ENCODE measurements around the gene ENDOG. TPM values are rescaled to one million over a fixed set of nuclear protein-coding genes. Genes with fewer than 3 reads are reported as not detected.
"Not testable (repeated sequence)": the region's sequence is repeated elsewhere in the genome, so short reads cannot be mapped to it uniquely, and the experiment has no call there.

Gene ENDOG
- total and polyA plus RNA-seq, 9 donors = 16.7 to 27.8 (median 21.8) TPM

- DNase-seq = no peak
- no peaks in the 10 kb centered on the region for H3K27me3 ChIP-seq (ENCODE audit: control insufficient read depth, insufficient read depth, low read length)
- 90% methylated on average over 10 of the region's 12 CpGs for WGBS (ENCODE audit: insufficient coverage)
- H3K27ac ChIP-seq (ENCODE audit: low read length) = no peak overlapping the region
- H3K36me3 ChIP-seq (ENCODE audit: control insufficient read depth, insufficient read depth, low read length) = peaks cover 8% of the 10 kb centered on the region
- H3K9me3 ChIP-seq (replicated peaks; ENCODE audit: control insufficient read depth, low read depth, low read length) = no peaks in the 10 kb centered on the region
- H3K4me3 ChIP-seq (ENCODE audit: low read length) = no peak overlapping the region
- peaks cover 16% of the 10 kb centered on the region for H3K4me1 ChIP-seq (ENCODE audit: control insufficient read depth, insufficient read depth, low read length)
Measured at GRCh38 chr9:128841694-128842492, 23.6 kb downstream of the ENDOG start.

DNA sequence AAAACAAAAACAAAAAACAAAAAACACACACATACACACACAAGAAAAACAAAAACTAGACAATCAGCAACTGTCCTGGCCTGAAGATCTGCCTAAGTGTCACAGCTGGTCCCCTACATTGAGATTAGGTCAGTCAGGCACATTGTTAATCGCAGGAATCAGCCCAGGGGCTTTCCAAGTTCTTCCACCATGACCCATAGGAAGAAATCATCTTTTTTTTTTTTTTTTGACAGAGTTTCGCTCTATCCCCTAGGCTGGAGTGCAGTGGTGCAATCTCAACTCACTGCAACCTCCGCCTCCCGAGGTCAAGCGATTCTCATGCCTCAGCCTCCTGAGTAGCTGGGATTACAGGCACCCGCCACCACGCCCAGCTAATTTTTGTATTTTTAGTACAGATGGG lies 24.9 kb downstream of the ENDOG start:
- 98% methylated on average over 4 of the region's 7 CpGs for WGBS (ENCODE audit: insufficient coverage)
- H3K4me3 ChIP-seq (ENCODE audit: low read length); DNase-seq; H3K27me3 ChIP-seq (ENCODE audit: control insufficient read depth, insufficient read depth, low read length); H3K36me3 ChIP-seq (ENCODE audit: control insufficient read depth, insufficient read depth, low read length); H3K27ac ChIP-seq (ENCODE audit: low read length); H3K9me3 ChIP-seq (replicated peaks; ENCODE audit: control insufficient read depth, low read depth, low read length): not testable (repeated sequence)
- H3K4me1 ChIP-seq (ENCODE audit: control insufficient read depth, insufficient read depth, low read length) = peaks cover 14% of the 10 kb centered on the region

- Histone ChIP-seq H3K4me1 (ENCODE audit: control insufficient read depth, insufficient read depth, low read length) (peaks cover 13% of the 10 kb centered on the region), H3K27ac (ENCODE audit: low read length) (no peak overlapping the region), H3K4me3 (ENCODE audit: low read length) (no peak overlapping the region), H3K36me3 (ENCODE audit: control insufficient read depth, insufficient read depth, low read length) (peaks cover 8% of the 10 kb centered on the region), H3K27me3 (ENCODE audit: control insufficient read depth, insufficient read depth, low read length) (no peaks in the 10 kb centered on the region), H3K9me3 (replicated peaks; ENCODE audit: control insufficient read depth, low read depth, low read length) (no peaks in the 10 kb centered on the region)
- peak; percentile 52 for DNase-seq
- WGBS (ENCODE audit: insufficient coverage) = 51% methylated on average over 8 of the region's 13 CpGs
Measured at GRCh38 chr9:128845186-128845931, 27.1 kb downstream of the ENDOG start.

DNA sequence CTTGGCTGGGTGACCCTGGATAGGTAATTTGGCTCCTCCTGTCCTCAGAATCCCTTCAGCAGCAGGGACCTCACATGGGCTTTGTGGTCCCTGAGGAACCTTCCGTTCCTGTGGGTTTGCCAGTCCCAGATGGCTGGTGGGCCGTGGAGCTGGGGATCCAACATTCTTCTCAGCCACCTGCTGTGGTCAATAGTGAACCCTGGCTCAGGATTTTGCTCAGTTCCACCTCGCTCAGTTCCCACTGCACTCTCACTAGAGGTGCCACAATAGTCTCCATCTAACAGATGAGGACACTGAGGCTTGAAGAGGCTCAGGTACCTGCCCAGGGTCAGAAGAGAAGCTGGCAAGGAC lies 28.4 kb downstream of the ENDOG start:
- H3K4me1 ChIP-seq (ENCODE audit: control insufficient read depth, insufficient read depth, low read length) = peaks cover 13% of the 10 kb centered on the region
- WGBS (ENCODE audit: insufficient coverage) = 61% methylated on average over 2 of the region's 3 CpGs
- no peak overlapping the region for H3K4me3 ChIP-seq (ENCODE audit: low read length)
- H3K27me3 ChIP-seq (ENCODE audit: control insufficient read depth, insufficient read depth, low read length) = no peaks in the 10 kb centered on the region
- no peak for DNase-seq
- H3K36me3 ChIP-seq (ENCODE audit: control insufficient read depth, insufficient read depth, low read length) = peaks cover 8% of the 10 kb centered on the region
- peaks cover 2% of the 10 kb centered on the region for H3K9me3 ChIP-seq (replicated peaks; ENCODE audit: control insufficient read depth, low read depth, low read length)
- no peak overlapping the region for H3K27ac ChIP-seq (ENCODE audit: low read length)

- Histone ChIP-seq H3K27me3 (ENCODE audit: control insufficient read depth, insufficient read depth, low read length) (no peaks in the 10 kb centered on the region), H3K4me3 (ENCODE audit: low read length) (no peak overlapping the region), H3K27ac (ENCODE audit: low read length) (no peak overlapping the region), H3K4me1 (ENCODE audit: control insufficient read depth, insufficient read depth, low read length) (peaks cover 13% of the 10 kb centered on the region), H3K36me3 (ENCODE audit: control insufficient read depth, insufficient read depth, low read length) (no peaks in the 10 kb centered on the region), H3K9me3 (replicated peaks; ENCODE audit: control insufficient read depth, low read depth, low read length) (peaks cover 2% of the 10 kb centered on the region)
- WGBS (ENCODE audit: insufficient coverage) = no CpG with 5 or more reads among the region's 1 CpG
- no peak for DNase-seq
Measured at GRCh38 chr9:128847803-128848202, 29.5 kb downstream of the ENDOG start.

- 100% methylated on average over 2 of the region's 10 CpGs for WGBS (ENCODE audit: insufficient coverage)
- not testable (repeated sequence) for H3K27ac ChIP-seq (ENCODE audit: low read length); H3K4me1 ChIP-seq (ENCODE audit: control insufficient read depth, insufficient read depth, low read length)
Measured at GRCh38 chr9:128851024-128851423, 32.7 kb downstream of the ENDOG start.

GRCh38 chr9:128851779-128852600 lies 33.7 kb downstream of the ENDOG start:
- H3K27me3 ChIP-seq (ENCODE audit: control insufficient read depth, insufficient read depth, low read length); H3K4me1 ChIP-seq (ENCODE audit: control insufficient read depth, insufficient read depth, low read length); H3K4me3 ChIP-seq (ENCODE audit: low read length); H3K27ac ChIP-seq (ENCODE audit: low read length); H3K36me3 ChIP-seq (ENCODE audit: control insufficient read depth, insufficient read depth, low read length); H3K9me3 ChIP-seq (replicated peaks; ENCODE audit: control insufficient read depth, low read depth, low read length): not testable (repeated sequence)
- 20% methylated on average over 1 of the region's 10 CpGs for WGBS (ENCODE audit: insufficient coverage)
- peak; percentile 36 for DNase-seq

More at GRCh38 chr9:128851024-128851423, 32.7 kb downstream of the ENDOG start:
- not testable (repeated sequence) for H3K36me3 ChIP-seq (ENCODE audit: control insufficient read depth, insufficient read depth, low read length); DNase-seq; H3K27me3 ChIP-seq (ENCODE audit: control insufficient read depth, insufficient read depth, low read length); H3K4me3 ChIP-seq (ENCODE audit: low read length); H3K9me3 ChIP-seq (replicated peaks; ENCODE audit: control insufficient read depth, low read depth, low read length)

GRCh38 chr9:128852646-128853045 lies 34.3 kb downstream of the ENDOG start:
- not testable (repeated sequence) for H3K36me3 ChIP-seq (ENCODE audit: control insufficient read depth, insufficient read depth, low read length)

DNA sequence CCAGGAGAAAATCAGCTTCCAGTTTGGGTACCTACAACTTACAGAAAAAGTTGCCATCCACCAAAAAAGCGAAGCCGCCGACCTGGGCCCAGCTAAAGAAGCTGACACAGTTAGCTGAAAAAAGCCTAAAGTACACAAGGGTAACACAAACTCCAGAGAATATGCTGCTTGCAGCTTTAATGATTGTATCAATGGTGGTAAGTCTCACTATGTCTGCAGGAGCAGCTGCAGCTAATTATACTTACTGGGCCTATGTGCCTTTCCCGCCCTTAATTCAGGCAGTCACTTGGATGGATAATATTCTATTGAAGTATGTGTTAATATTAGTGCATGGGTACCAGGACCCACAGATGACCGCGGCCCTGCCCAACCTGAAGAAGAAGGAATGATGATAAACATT lies 36.2 kb downstream of the ENDOG start:
- not testable (repeated sequence) for H3K4me3 ChIP-seq (ENCODE audit: low read length); H3K36me3 ChIP-seq (ENCODE audit: control insufficient read depth, insufficient read depth, low read length); H3K9me3 ChIP-seq (replicated peaks; ENCODE audit: control insufficient read depth, low read depth, low read length); H3K27me3 ChIP-seq (ENCODE audit: control insufficient read depth, insufficient read depth, low read length); H3K4me1 ChIP-seq (ENCODE audit: control insufficient read depth, insufficient read depth, low read length); H3K27ac ChIP-seq (ENCODE audit: low read length); DNase-seq
- WGBS (ENCODE audit: insufficient coverage) = no CpG with 5 or more reads among the region's 6 CpGs

More at GRCh38 chr9:128852646-128853045, 34.3 kb downstream of the ENDOG start:
- no CpG with 5 or more reads among the region's 2 CpGs for WGBS (ENCODE audit: insufficient coverage)
- H3K27ac ChIP-seq (ENCODE audit: low read length); DNase-seq; H3K4me1 ChIP-seq (ENCODE audit: control insufficient read depth, insufficient read depth, low read length); H3K4me3 ChIP-seq (ENCODE audit: low read length); H3K9me3 ChIP-seq (replicated peaks; ENCODE audit: control insufficient read depth, low read depth, low read length); H3K27me3 ChIP-seq (ENCODE audit: control insufficient read depth, insufficient read depth, low read length): not testable (repeated sequence)

DNA sequence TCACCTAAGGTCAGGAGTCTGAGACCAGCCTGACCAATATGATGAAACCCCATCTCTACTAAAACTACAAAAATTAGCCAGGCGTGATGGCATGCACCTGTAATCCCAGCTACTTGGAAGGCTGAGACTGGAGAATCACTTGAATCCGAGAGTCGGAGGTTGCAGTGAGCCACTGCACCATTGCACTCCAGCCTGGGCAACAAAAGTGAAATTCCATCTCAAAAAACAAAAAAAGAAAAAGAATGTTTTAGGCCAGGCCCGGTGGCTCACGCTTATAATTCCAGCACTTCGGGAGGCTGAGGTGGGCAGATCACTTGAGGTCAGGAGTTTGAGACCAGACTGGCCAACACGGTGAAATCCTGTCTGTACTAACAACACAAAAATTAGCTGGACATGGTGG lies 40.2 kb downstream of the ENDOG start:
- DNase-seq = peak; percentile 39
- not testable (repeated sequence) for H3K4me1 ChIP-seq (ENCODE audit: control insufficient read depth, insufficient read depth, low read length); H3K27me3 ChIP-seq (ENCODE audit: control insufficient read depth, insufficient read depth, low read length); H3K36me3 ChIP-seq (ENCODE audit: control insufficient read depth, insufficient read depth, low read length); H3K4me3 ChIP-seq (ENCODE audit: low read length); H3K9me3 ChIP-seq (replicated peaks; ENCODE audit: control insufficient read depth, low read depth, low read length); H3K27ac ChIP-seq (ENCODE audit: low read length)
- 84% methylated on average over 3 of the region's 7 CpGs for WGBS (ENCODE audit: insufficient coverage)
